GM15510 (cell line): ENCODE results near the gene MAML3.

Source experiments
- POLR2A ChIP-seq: IDR thresholded peaks from 3 replicates; pipeline ENCODE4 v1.6.1; 2011; ENCODE audit warnings: borderline replicate concordance; ENCODE audit not compliant: insufficient read length; ENCODE audit errors: extremely low read depth

The MAML3 gene

DNA sequence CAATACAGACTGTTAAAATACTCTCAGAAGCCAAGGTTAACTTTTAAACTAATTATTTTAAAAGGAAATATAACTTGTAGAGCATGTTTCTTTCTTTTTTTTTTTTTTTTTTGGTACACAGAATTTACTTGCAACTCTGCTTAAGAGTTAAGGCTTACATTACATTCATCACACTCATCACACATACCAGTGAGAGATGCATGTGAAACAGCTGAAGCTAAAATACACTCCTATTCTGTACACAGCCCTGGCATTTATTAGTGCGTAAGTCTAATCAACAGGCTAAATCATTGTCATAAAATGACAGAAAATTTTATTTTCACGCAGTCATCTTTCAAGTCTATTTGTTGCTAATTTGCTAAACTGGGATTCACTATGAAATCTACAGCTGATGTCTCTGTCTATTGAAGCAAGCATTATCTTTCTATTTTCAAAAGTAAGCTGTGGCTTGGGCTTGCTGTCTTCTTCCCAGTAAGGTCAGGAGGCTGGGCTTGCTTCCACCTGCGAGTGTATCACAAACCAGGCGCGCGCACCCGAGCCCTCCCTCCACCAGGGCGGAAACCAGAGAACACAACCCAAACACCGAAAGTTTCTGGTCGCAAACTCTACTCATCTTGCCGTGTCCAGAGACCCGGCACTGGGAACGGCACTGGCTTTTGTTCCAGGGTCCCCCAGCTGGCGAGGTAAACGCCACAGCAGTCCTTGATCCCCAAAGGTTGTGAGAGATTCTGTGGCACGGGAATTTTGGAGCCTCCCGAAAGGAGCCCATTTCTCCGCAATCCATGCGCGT lies 3.9 kb downstream of the MAML3 start:
- no peak for TF ChIP-seq POLR2A

DNA sequence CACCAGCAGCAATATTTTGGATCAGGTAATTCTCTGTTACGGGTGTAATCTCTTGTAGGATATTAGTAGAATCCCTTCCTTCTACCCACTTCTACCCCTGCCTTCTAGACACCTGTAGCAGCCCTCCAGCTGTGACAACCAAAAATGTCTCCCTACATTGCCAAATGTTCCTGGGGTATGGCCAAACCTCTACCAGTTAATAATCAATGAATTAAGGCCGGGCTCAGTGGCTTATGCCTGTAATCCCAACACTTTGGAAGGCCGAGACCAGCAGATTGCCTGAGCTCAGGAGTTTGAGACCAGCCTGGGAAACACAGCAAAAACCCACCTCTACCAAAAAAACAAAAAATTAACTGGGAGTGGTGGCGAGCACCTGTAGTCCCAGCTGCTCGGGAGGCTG lies 9.9 kb downstream of the MAML3 start:
- TF ChIP-seq POLR2A = no peak

DNA sequence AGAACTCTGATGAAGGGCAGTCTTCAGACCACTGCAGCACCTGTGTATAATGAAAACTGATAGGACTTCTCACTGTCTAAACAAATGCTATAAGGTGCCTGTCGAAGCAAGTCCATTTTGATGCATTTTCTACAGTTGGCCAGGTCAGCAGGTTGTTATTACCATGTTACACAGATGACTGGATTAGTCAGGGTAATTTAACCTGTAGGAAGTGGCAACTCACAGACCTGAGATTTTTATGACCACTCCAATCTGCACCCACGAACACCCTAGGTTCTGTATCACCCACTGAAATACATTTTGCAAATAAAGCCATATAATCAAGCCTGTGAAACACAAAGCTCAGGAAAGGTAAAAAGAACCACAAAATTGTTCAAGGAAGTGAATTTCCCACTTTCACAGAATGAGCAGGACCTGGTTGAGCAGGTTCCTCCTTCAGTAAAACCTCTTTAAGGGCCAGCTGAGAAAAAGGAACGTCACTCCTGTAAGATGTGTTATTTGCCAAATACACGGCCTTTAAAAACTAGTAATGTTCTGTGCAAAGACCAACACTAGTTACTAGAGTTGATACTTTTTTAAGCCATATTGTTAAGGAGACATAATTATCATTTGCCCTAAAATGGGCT lies 12.7 kb downstream of the MAML3 start:
- no peak for TF ChIP-seq POLR2A

DNA sequence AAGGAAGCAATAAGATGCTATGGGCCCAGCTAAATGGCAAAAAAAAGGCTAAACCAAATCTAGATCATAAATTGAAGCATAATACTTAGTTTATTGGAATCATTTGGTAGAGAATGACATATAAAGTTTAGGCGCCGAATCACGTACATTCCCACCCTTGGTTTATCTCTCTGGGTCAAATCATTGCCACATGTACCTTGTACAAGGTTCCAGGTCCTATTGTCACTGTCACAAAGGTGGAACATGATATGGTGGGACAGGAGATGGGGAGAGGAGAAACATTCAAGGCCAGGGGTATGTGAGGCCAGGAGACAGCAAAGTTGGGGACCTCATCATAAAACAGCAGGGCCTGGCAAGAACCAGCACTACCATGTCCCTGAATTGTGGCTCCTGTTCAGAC lies 13.4 kb downstream of the MAML3 start:
- TF ChIP-seq POLR2A = no peak

DNA sequence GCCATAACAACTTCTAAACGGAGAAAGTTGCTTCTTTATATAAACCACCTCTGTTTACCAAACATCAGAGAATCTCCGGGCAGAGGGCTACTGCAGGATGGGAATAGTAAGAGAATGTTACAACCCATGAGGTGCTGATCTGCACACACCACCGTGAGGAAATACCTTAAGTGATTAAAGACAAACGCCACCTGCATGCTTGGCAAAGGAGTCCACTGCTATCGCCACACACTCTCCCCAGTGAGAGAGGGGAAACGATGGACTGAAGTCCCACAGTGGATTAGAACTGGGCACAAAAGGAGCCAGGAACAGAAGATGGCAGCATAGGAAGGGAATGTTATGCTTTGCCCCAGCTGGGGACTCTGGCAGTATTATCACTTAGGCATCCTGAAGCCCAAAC lies 15.6 kb downstream of the MAML3 start:
- TF ChIP-seq POLR2A = no peak

DNA sequence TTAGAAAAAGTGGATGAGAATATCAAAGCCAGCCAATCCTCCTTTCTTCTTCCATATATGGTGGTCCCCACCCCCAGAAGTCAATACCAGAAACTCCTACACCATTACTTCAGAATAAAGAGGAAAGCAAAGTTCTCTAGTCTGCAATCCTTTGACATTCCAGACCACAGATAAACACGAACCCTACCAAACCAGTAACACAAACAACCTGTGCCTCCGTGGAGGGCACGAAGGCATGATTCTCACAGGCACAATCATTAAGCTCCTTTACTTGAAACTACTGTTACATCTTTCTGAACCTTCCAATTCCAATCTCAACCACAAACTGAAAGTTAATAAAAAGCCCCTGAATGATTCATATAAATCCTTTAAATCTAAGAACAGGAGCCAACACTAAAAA lies 16.3 kb downstream of the MAML3 start:
- TF ChIP-seq POLR2A = no peak

DNA sequence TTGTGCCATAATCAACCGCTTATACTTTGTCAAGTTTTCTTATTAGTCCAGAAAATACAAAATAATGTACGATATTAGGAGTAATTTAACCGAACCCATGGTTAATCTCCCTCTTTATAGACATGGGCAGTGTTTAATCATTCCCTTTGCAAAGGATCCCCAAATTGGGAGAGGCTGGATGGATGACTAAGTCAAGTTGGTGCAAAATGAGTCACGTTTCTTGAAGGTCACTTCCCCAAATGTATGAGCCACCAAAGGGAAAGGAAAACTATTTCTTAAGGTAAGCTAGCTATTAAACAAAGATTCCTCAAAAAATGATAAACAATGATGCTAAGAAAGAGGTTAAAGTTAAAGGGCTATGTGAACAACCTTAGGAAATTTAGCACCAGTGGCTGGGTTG lies 17.5 kb downstream of the MAML3 start:
- TF ChIP-seq POLR2A = no peak

DNA sequence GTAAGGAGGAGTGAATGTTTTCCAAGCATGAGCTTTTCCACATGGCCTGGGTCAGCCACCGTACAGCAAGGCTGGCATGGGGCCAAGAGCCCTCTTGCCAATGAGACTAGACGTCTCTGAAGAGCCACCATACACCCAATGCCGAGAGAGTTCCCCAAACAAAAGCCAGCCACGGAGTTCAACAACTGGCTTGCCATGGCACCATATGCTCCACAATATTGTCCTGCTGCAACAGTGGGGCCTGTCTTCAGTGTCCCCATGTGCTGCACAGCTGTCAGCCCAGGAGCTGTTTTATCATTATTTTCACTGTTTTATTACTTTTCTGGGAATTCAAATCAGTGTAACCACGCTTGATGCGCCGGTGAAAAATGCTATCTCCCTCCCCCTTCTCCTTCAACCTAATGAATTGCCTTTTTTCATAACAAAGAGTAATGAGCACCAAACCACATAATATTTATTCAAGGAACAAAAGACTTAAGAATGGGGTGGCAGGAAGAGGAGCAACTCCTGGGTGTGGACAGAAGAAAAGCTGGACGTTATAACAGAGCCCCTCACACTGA lies 18.4 kb downstream of the MAML3 start:
- no peak for TF ChIP-seq POLR2A

DNA sequence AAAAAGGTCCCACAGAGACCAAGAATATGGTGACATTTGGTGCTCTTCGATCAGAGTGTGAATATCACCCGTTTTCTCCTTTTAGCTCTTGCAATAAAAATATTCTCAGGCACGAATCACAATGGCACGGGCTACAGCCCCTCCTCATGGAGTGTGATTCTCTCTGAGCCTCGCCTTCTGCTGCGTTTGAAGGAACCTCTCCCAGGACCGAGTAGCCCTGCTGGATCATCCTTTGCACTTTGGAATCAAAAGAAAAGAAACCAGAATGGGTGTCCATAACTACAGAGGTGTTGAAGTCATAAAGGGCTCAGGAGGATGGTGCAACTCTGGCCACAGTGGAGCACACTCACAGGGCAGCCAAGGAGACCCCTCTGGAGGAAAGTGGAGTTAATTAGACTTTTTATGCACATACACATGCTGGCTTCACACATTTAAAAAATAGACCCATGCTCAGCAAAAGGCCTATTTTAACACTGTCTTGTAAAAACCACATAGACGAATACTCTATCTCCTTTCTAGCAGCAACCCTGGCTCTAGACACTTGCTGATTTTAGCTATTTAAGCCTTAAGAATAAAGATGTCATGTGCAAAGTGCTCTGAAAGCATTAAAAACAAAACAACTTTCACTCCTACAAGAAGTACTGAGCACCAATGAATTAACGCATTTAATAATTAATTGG lies 19.1 kb downstream of the MAML3 start:
- no peak for TF ChIP-seq POLR2A

DNA sequence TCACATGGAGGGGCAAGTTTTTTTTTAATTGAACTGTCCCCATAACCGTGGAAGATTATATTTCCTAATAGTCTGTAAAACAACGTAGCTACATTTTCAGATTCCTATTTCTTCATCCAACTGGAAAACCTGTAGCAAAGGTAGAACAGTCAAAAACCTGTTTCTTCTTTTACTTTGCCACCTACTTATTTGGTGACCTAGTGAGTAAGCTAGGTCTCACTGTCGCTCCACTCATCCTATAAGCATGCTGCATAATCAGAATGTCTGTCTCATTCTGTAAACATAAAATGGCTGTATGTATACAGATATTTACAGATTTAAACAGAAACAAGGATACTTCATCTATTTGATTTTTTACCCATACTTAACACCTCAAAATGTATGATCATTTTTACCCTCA lies 20.4 kb downstream of the MAML3 start:
- no peak for TF ChIP-seq POLR2A

DNA sequence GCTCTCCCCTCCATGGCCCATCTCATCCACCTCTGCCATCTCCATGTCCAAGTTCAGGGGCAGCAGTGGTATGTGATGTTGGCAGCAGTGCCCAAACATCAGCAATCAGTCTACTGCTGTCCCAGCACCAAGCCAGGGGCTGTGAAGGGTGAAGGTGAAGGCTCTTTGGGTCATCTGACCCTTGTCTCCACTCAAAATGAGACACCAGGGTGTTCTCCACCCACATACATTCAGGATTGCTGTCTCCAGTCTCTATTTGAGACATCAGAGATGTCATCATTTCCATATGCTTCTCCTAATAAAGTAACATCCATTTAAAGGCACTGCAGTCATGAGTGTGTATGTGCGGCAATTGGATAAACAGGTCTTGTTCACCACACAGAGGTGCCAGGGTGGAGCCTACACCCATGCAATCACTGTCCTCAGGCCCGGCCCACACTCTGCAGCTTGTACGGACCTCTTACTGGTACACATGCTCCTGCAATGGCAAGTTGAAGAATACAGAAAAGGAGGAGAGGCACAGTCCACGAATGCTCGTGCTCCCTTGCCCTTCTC lies 22.2 kb downstream of the MAML3 start:
- TF ChIP-seq POLR2A = no peak

DNA sequence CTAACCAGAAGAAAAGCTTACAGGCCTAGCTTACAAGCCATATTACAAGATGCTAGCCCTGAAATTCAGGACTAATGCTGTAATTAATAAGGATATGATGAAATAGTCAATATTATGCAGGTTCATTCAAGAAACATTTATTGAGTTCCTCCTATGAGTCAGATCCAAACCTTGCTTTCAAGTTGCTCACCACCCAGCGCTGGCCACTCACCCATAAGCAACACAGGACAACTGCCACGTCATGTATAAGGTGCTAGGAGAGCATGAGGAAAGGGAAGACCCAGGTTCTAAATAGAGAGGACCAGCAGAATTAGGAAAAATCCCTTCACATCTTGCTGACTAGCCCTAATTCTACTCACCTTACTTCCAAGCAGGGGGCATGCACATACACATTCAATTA lies 23.3 kb downstream of the MAML3 start:
- TF ChIP-seq POLR2A = no peak

DNA sequence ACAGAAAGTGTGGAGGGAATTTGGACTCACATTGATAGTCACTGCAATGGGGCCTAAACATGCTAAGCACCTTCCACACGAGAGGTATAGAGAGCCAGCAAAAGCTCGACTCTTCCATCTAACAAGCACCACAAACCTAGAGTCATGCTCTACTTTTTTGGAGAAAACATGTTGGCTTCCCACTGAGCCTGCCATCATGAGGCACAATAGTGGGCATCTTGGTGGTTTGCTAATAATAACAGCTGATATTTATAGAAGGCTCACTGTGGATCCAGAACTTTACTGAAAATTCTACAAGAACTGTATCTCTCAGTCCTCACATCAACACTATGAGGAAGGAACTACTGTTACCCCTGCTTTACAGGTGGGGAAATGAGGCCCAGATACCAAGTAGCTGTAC lies 26.6 kb downstream of the MAML3 start:
- TF ChIP-seq POLR2A = no peak

DNA sequence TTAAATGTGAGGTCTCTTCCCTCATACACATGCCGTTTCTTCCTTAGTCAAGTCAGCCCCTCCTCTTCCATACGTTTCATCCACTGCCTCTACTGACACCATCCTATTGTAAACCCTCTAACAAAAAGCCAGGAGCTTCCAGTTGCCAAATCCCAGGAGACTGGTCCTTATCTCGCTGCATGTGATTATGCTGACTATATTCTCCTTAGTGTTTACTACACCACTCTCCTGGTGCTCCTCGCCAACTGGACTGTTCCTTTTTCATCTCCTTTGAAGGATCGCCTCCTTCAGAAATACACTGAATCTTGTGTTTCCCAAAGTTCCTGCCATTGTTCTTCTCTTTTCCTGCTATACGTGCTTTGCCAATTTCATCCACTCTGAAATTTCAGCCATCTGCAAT lies 27.7 kb downstream of the MAML3 start:
- TF ChIP-seq POLR2A = no peak

DNA sequence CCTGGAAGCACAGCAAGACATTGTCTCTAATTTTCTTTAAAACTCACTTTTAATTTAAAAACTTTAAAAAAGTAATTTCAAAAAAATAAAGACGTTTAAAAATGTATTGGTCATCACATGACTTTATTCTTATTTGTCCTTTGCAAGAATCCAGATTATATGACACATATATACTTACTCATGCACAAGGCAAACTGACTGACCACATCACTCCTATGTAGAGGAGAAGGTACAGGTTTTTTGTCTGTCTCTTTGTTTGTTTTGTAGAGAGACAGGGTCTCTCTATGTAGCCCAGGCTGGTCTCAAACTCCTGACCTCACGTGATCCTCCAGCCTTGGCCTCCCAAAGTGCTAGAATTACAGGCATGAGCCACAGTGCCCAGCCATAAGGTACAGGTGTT lies 28.6 kb downstream of the MAML3 start:
- no peak for TF ChIP-seq POLR2A

DNA sequence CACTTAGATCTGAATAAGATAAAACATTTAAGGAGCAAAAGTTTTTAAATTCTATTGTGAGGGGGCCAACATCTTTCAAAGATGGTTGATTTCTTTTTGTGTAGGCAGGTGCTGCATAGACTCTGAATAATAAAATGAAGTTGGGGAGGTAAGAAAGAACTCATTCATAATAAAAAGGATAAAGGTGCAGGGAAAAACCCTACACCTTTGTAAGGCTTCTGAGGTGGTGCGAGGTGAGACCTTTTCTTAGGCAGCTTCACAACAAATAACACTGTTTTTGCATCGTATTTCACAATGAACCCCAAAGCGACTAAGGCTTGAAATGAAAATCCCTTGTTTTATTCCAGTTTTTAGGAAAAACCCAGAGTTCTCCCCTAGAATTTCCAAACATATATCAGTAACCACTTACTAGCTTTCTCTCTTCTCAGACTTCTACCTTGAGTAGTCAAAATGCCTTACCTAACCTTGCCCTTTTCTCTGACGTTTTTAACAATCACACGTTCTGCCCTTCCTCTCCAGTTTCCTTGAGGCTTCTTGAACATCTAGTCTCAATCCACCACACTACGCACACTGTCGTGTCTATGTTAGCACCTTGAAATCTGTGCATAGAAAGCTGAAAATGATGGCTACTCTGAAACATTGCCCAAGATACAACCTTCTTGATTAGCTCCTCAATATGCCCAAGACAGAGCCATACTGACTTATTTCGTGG lies 30.2 kb downstream of the MAML3 start:
- no peak for TF ChIP-seq POLR2A

DNA sequence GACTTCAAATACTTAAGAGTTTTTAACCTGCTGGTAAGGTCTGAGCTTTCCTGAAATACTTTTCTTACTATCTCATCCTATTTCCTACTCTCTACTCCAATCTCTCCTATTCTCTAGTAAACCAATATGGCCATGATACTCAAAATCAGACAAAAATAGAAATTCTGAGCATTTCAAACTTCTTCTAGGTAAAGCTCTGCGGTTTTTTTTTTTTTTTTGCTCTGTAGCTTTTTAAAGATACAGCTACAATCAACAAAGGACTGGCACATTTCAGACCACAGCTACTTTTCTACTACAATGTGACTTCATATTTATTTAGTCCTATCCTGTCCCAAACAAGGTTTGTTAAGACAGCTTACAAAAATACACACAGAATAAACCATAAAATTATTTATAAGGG lies 31.1 kb downstream of the MAML3 start:
- TF ChIP-seq POLR2A = no peak
